BJ (cell line): ENCODE measurements around the gene KIF6. TPM values are rescaled to one million over a fixed set of nuclear protein-coding genes. Genes with fewer than 3 reads are reported as not detected.

Experiments used
- CTCF ChIA-PET: fragments of 350-600 bp; formaldehyde crosslinking; extraction: SDS; loops from one replicate; lab custom pipeline; 2021; ENCODE audit warnings: antibody characterized with exemption, inconsistent platforms; lab: Yijun Ruan, JAX
- POLR2A ChIA-PET: fragments of 300-600 bp; sonication (Branson Sonifier 250); formaldehyde crosslinking; extraction: SDS; loops from one replicate; lab custom pipeline; 2021; ENCODE audit warnings: antibody characterized with exemption; lab: Charles Lee
- DNase-seq: peaks from one replicate; pipeline ENCODE4 v3.0.0-alpha.2; 2011; ENCODE audit warnings: low read depth
- H3K27me3 ChIP-seq: 2 replicates; pipeline ENCODE4 v1.6.0; 2011; ENCODE audit warnings: low read length; ENCODE audit not compliant: control insufficient read depth, insufficient read depth
- H3K36me3 ChIP-seq: 2 replicates; pipeline ENCODE4 v1.5.1; 2011; ENCODE audit warnings: low read length; ENCODE audit not compliant: control insufficient read depth, insufficient read depth
- H3K4me3 ChIP-seq: 2 replicates; pipeline ENCODE4 v1.5.1; 2011; ENCODE audit warnings: low read depth, mild to moderate bottlenecking, control low read depth, low read length
- CTCF ChIP-seq: IDR thresholded peaks from 2 replicates; pipeline ENCODE4 v1.5.1; 2011; ENCODE audit warnings: low read depth, mild to moderate bottlenecking, control low read depth, inconsistent platforms, low read length, moderate library complexity; ENCODE audit not compliant: insufficient read depth
- polyA plus RNA-seq: library from polyadenylated mRNA; depleted of rRNA; stranded (reverse); fragments of >200 nt; gene quantifications from 2 replicates; pipeline ENCODE4 v1.2.3, GENCODE V29; 2011

KIF6 gene
- polyA plus RNA-seq, 1 experiment, result 0.56 TPM

GRCh38 chr6:39367700-39368099 is 357.5 kb downstream of the KIF6 start:
- no peaks in the 10 kb centered on the region for H3K27me3 ChIP-seq
- H3K36me3 ChIP-seq, result no peaks in the 10 kb centered on the region
- no peak overlapping the region for H3K4me3 ChIP-seq
- TF ChIP-seq CTCF, result no peak
- ChIA-PET POLR2A (no interaction called here), CTCF (interaction anchor here (3.8 kb wide), 1 partner anchor 10 kb away, joined by 20 read pairs; no protein-coding TSS in a partner anchor)
- DNase-seq, result no peak

- no peak for TF ChIP-seq CTCF
- Histone ChIP-seq H3K4me3 (no peak overlapping the region), H3K36me3 (no peaks in the 10 kb centered on the region), H3K27me3 (no peaks in the 10 kb centered on the region)
- ChIA-PET POLR2A (no interaction called here), CTCF (interaction anchor here (0.7 to 3.8 kb wide), 2 partner anchors 11 to 370 kb away, joined by 3 to 20 read pairs; no protein-coding TSS in a partner anchor)
- DNase-seq, result no peak
Observed at GRCh38 chr6:39366931-39367618, 358.1 kb downstream of the KIF6 start.

DNA sequence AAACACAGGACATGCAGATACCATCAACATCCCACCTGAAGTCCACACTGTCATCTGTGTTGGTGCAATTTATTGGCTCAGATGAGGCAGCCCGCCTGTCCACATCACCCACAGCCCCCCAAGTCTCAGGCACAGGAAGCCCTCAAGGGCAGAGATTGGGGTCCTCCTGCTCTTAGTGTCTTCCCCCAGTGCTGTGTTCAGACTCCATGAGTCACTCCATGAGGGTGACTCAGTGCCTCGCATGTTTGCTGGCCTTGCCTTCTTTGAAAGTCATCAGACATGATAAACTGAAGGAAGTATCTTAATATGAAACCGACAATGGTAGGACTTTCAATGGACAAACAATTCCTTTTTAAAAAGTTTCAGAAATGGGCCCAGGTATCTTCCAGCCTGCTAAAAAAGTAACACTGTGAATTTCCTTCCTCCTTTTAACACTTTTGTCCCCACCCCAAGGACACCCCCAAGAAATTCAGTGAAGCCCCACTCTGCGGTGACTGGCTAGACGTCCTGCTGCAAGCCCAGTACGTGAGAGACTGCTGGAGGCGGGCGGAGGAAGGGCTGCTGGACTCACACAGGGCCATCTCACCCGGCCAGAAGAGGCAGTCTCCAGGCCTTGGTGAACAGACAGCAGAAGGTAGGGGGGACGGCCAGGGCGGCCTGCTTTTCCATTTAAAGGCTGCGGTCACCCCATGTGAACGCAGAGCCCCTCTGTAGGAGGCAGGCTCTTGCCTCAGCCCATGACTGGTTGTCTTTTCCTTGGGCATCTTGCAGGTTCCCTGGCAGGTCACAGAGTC is 359.7 kb downstream of the KIF6 start:
- CTCF ChIA-PET, result interaction anchor here (0.8 to 3.8 kb wide), 4 partner anchors 11 to 944 kb away, joined by 3 to 20 read pairs (median 6); no protein-coding TSS in a partner anchor
- TF ChIP-seq CTCF, result no peak
- no peaks in the 10 kb centered on the region for H3K27me3 ChIP-seq
- no peaks in the 10 kb centered on the region for H3K36me3 ChIP-seq
- POLR2A ChIA-PET, result no interaction called here
- no peak overlapping the region for H3K4me3 ChIP-seq
- no peak for DNase-seq

- TF ChIP-seq CTCF, result no peak
- ChIA-PET CTCF (interaction anchor here (0.5 to 3.7 kb wide), 12 partner anchors 8 to 950 kb away, joined by 3 to 30 read pairs (median 8); no protein-coding TSS in a partner anchor), POLR2A (no interaction called here)
Observed at GRCh38 chr6:39363280-39363679, 361.9 kb downstream of the KIF6 start.

GRCh38 chr6:39362487-39362865 is 362.7 kb downstream of the KIF6 start:
- POLR2A ChIA-PET, result no interaction called here
- peak; percentile 31; the same call in 1 of the 2 replicates for TF ChIP-seq CTCF

More at GRCh38 chr6:39363280-39363679, 361.9 kb downstream of the KIF6 start:
- no peaks in the 10 kb centered on the region for H3K36me3 ChIP-seq
- no peak overlapping the region for H3K4me3 ChIP-seq
- no peaks in the 10 kb centered on the region for H3K27me3 ChIP-seq
- DNase-seq, result no peak

More at GRCh38 chr6:39362487-39362865, 362.7 kb downstream of the KIF6 start:
- CTCF ChIA-PET, result interaction anchor here (0.5 to 3.7 kb wide), 34 partner anchors 9 to 1172 kb away, joined by 3 to 30 read pairs (median 4); no protein-coding TSS in a partner anchor
- Histone ChIP-seq H3K4me3 (no peak overlapping the region), H3K27me3 (no peaks in the 10 kb centered on the region), H3K36me3 (no peaks in the 10 kb centered on the region)
- no peak for DNase-seq
